OCI-LY7 (cell line): ENCODE results near the gene SMAD5. TPM values are rescaled to one million over a fixed set of nuclear protein-coding genes. Genes with fewer than 3 reads are reported as not detected.
A peak's percentile ranks its signal among the peaks of the same experiment; 100 is the strongest.

Experiments
- BruUV-seq: library from RNA; stranded (reverse); fragments of 400-500 nt; replicated peaks from 2 replicates; lab custom pipeline; 2021; lab: Mats Ljungman, UMichigan
- CTCF ChIA-PET: fragments of 300-600 bp; sonication (Branson Sonifier 250); formaldehyde crosslinking; loops from one replicate; lab custom pipeline; 2022; ENCODE audit warnings: antibody characterized with exemption; ENCODE audit not compliant: unreplicated experiment; lab: Charles Lee
- POLR2A ChIA-PET: fragments of 300-600 bp; sonication (Branson Sonifier 250); formaldehyde crosslinking; loops from one replicate; lab custom pipeline; 2022; ENCODE audit warnings: antibody characterized with exemption; lab: Charles Lee
- DNase-seq: peaks from one replicate; pipeline ENCODE4 v3.0.0-alpha.2; 2015; ENCODE audit warnings: low spot score
- H2AFZ ChIP-seq: fragments of 200-600 bp; sonication (generic), shearing (Covaris generic); 2 replicates; pipeline ENCODE4 v1.6.1; 2014; ENCODE audit warnings: mild to moderate bottlenecking, antibody characterized with exemption, low read length, moderate library complexity
- H3K27ac ChIP-seq: fragments of 200-600 bp; sonication (generic); 2 replicates; pipeline ENCODE4 v1.5.1; 2014; ENCODE audit warnings: mixed run types, low read depth, mild to moderate bottlenecking, moderate library complexity, low read length, inconsistent platforms; ENCODE audit not compliant: poor library complexity, severe bottlenecking
- H3K36me3 ChIP-seq: fragments of 200-600 bp; sonication (generic); 2 replicates; pipeline ENCODE4 v1.6.1; 2014; ENCODE audit warnings: mild to moderate bottlenecking, antibody characterized with exemption, low read length, moderate library complexity, mixed read lengths; ENCODE audit not compliant: insufficient read depth
- H3K4me1 ChIP-seq: fragments of 200-600 bp; sonication (generic); 2 replicates; pipeline ENCODE4 v1.5.1; 2014; ENCODE audit warnings: mild to moderate bottlenecking, low read length; ENCODE audit not compliant: insufficient read depth, poor library complexity, severe bottlenecking
- H3K4me2 ChIP-seq: fragments of 200-600 bp; sonication (generic); 2 replicates; pipeline ENCODE4 v1.6.1; 2014; ENCODE audit warnings: mild to moderate bottlenecking, low read length
- H3K4me3 ChIP-seq: fragments of 200-600 bp; sonication (generic); 2 replicates; pipeline ENCODE4 v1.5.1; 2014; ENCODE audit warnings: mild to moderate bottlenecking, low read depth, low read length; ENCODE audit not compliant: poor library complexity, severe bottlenecking
- H3K79me2 ChIP-seq: fragments of 200-600 bp; sonication (generic); 2 replicates; pipeline ENCODE4 v1.6.1; 2016; ENCODE audit warnings: low read depth, mild to moderate bottlenecking, low read length, moderate library complexity, mixed read lengths; ENCODE audit not compliant: insufficient read depth
- H3K9me2 ChIP-seq: fragments of 200-600 bp; sonication (generic); 2 replicates; pipeline ENCODE4 v1.6.1; 2016; ENCODE audit warnings: mild to moderate bottlenecking, low read length, mixed read lengths; ENCODE audit not compliant: insufficient read depth
- H3K9me3 ChIP-seq: fragments of 200-600 bp; sonication (generic); 2 replicates; pipeline ENCODE4 v1.6.1; 2014; ENCODE audit warnings: mild to moderate bottlenecking, mixed run types, low read length, mixed read lengths
- H4K20me1 ChIP-seq: fragments of 200-600 bp; sonication (generic); 2 replicates; pipeline ENCODE4 v1.6.1; 2014; ENCODE audit warnings: mild to moderate bottlenecking, antibody characterized with exemption, low read length, moderate library complexity, mixed read lengths; ENCODE audit not compliant: insufficient read depth
- EZH2phosphoT487 ChIP-seq: fragments of 200-600 bp; sonication (generic); IDR thresholded peaks from 2 replicates; pipeline ENCODE4 v1.6.1; 2018; ENCODE audit warnings: low read depth, borderline replicate concordance, mild to moderate bottlenecking, mixed run types, antibody characterized with exemption, low read length, moderate library complexity, mixed read lengths
- intact Hi-C: fragments of 100-400 bp; cut with micrococcal nuclease; formaldehyde crosslinking; loops from one replicate; pipeline ENCODE4 v1.10.0; 2022; ENCODE audit not compliant: unreplicated experiment
- total RNA-seq, 2 experiments: library from RNA; depleted of rRNA in 1 of 2; stranded (reverse); fragments of >200 nt in 1 of 2; shearing (Covaris generic) in 1 of 2; gene quantifications; 2 replicates each; pipeline ENCODE4 v1.2.3, GENCODE V29; 2014 to 2022
- TF ChIP-seq, protein P1 (sequence below): fragments of 200-600 bp; sonication (generic); conservative IDR thresholded peaks from 2 replicates; pipeline ENCODE4 v1.5.1; 2014; ENCODE audit warnings: mild to moderate bottlenecking, antibody characterized with exemption, low read length, moderate library complexity, mixed read lengths

SMAD5 gene
- total RNA-seq, 2 experiments from 2014 or later, result 32.9 to 94.5 TPM

DNA sequence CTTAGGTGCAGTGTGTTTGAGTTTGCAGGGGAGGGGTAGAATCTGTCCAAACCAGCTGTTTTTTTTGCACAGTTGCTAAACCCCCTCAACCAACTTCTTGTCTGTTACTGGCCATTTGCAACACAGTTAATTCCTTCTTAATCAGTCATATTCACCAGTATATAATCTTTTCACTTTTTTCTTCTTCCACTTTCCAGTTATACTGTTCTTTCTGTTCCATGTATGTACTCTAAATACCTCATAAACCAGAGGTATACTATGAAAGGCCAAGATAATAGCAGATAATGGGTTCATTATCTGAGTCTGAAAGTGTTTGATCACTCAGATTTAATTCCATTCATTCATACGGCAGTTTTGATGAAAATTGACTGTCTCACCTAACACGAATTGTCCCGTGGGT is 11.1 kb downstream of the SMAD5 start:
- no peaks in the 10 kb centered on the region for H3K9me3 ChIP-seq
- H3K4me3 ChIP-seq, result no peak overlapping the region
- peaks cover 56% of the 10 kb centered on the region for H3K36me3 ChIP-seq
- no peaks in the 10 kb centered on the region for H3K9me2 ChIP-seq
- TF ChIP-seq, protein P1, sequence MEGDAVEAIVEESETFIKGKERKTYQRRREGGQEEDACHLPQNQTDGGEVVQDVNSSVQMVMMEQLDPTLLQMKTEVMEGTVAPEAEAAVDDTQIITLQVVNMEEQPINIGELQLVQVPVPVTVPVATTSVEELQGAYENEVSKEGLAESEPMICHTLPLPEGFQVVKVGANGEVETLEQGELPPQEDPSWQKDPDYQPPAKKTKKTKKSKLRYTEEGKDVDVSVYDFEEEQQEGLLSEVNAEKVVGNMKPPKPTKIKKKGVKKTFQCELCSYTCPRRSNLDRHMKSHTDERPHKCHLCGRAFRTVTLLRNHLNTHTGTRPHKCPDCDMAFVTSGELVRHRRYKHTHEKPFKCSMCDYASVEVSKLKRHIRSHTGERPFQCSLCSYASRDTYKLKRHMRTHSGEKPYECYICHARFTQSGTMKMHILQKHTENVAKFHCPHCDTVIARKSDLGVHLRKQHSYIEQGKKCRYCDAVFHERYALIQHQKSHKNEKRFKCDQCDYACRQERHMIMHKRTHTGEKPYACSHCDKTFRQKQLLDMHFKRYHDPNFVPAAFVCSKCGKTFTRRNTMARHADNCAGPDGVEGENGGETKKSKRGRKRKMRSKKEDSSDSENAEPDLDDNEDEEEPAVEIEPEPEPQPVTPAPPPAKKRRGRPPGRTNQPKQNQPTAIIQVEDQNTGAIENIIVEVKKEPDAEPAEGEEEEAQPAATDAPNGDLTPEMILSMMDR, result no peak
- TF ChIP-seq EZH2phosphoT487, result no peak
- intact Hi-C loops, result no loop called here
- ChIA-PET CTCF (no interaction called here), POLR2A (interaction anchor here (0.9 to 1.0 kb wide), 3 partner anchors 8 to 44 kb away, joined by 3 to 5 read pairs (median 3); no protein-coding TSS in a partner anchor)
- peaks cover 55% of the 10 kb centered on the region for H3K4me1 ChIP-seq
- H4K20me1 ChIP-seq, result peaks cover 72% of the 10 kb centered on the region
- BruUV-seq, result no TSS peak
- no peak overlapping the region for H2AFZ ChIP-seq
- DNase-seq, result no peak
- no peak overlapping the region for H3K27ac ChIP-seq
- H3K4me2 ChIP-seq, result peak overlapping the region; percentile 29
- H3K79me2 ChIP-seq, result peaks cover 100% of the 10 kb centered on the region

- POLR2A ChIA-PET, result interaction anchor here (1.1 kb wide), 1 partner anchor 11 kb away, joined by 4 read pairs; no protein-coding TSS in a partner anchor
- BruUV-seq, result no TSS peak
- Histone ChIP-seq H3K9me3 (no peaks in the 10 kb centered on the region), H3K36me3 (peaks cover 58% of the 10 kb centered on the region), H3K79me2 (peaks cover 100% of the 10 kb centered on the region), H3K27ac (no peak overlapping the region), H3K4me2 (no peak overlapping the region), H3K4me1 (peaks cover 51% of the 10 kb centered on the region), H2AFZ (no peak overlapping the region), H3K4me3 (no peak overlapping the region), H3K9me2 (no peaks in the 10 kb centered on the region), H4K20me1 (peaks cover 66% of the 10 kb centered on the region)
- CTCF ChIA-PET, result no interaction called here
- intact Hi-C loops, result no loop called here
- DNase-seq, result no peak
- TF ChIP-seq, protein P1, result no peak
- no peak for TF ChIP-seq EZH2phosphoT487
These were observed 12.4 kb downstream of the SMAD5 start for GRCh38 chr5:136145030-136145429.

DNA sequence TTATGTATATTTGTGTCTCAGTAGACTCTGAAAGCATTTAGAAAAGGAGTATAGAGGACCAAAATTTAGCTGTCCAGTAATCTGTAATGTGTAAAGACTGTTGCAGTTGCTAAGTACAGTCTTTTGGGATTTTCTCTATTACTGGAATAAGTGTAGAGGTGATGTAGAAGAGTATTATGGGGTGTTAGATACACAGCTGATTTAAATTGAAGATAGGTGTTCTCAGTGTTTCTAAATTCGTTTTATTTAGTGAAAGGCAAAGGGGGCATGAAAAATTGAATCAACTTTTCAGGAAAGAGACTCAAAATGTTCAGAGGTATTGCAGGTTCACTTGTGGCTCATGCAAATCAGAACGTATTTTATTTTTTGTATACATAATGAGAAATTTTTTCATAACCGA is 13.6 kb downstream of the SMAD5 start:
- ChIA-PET CTCF (no interaction called here), POLR2A (interaction anchor here (0.9 to 4.0 kb wide), 6 partner anchors 9 to 18 kb away, joined by 3 to 46 read pairs (median 5); partner anchors contain the start of gene SMAD5)
- Histone ChIP-seq H3K4me1 (peaks cover 48% of the 10 kb centered on the region), H3K36me3 (peaks cover 52% of the 10 kb centered on the region), H3K4me2 (peak overlapping the region; percentile 6; the same call in 1 of the 2 replicates), H3K27ac (no peak overlapping the region), H3K4me3 (no peak overlapping the region), H3K9me3 (no peaks in the 10 kb centered on the region), H3K9me2 (no peaks in the 10 kb centered on the region), H3K79me2 (peaks cover 100% of the 10 kb centered on the region), H2AFZ (no peak overlapping the region), H4K20me1 (peaks cover 56% of the 10 kb centered on the region)
- BruUV-seq, result no TSS peak
- intact Hi-C loops, result no loop called here
- TF ChIP-seq, protein P1, result no peak
- no peak for DNase-seq
